ENCODE results near the gene SLC38A4. TPM values are rescaled to one million over a fixed set of nuclear protein-coding genes. Genes with fewer than 3 reads are reported as not detected.

Gene SLC38A4
- 66.7 and 89.3 TPM in 2 replicates for polyA plus RNA-seq (2012; rRNA removed)
- polyA plus RNA-seq (2012; cell fraction: cytosol; rRNA removed), result 94.3 and 104 TPM in 2 replicates
- 42.3 and 91.6 TPM in 2 replicates for polyA plus RNA-seq (2012; cell fraction: nucleus; rRNA removed)

GRCh38 chr12:46825591-46826414 lies at the start of gene SLC38A4:
Gene SLC38A4 (minus strand): TSS chr12:46825997. CDS start chr12:46793071, 32,926 bp downstream.
- Histone ChIP-seq H4K20me1 (ENCODE audit: insufficient read depth) (no peaks in the 10 kb centered on the region), H3K79me2 (ENCODE audit: insufficient read depth) (peaks cover 43% of the 10 kb centered on the region), H3K4me2 (peak within 1 kb of the TSS; percentile 87), H3K27me3 (ENCODE audit: insufficient read depth) (no peaks in the 10 kb centered on the region), H3F3A (replicated peaks; ENCODE audit: insufficient read depth) (peaks cover 5% of the 10 kb centered on the region), H3K9me3 (peaks cover 8% of the 10 kb centered on the region), H3K9me2 (no peaks in the 10 kb centered on the region), H3K9ac (peak within 1 kb of the TSS; percentile 56; the same call in 1 of the 2 replicates), H3K36me3 (replicated peaks in 1 of 2; ENCODE audit: control insufficient read depth in 1 of 2, insufficient read depth in 2 of 2, low read length in 1 of 2) (peaks cover 3 to 19% of the 10 kb centered on the region in 2 experiments), H3K4me3 (ENCODE audit: low read depth in 2 of 2, low read length in 1 of 2) (peak within 1 kb of the TSS; percentile 57 to 74), H3K4me1 (ENCODE audit: control insufficient read depth in 1 of 2, insufficient read depth in 2 of 2, low read depth in 1 of 2, low read length in 1 of 2) (no peaks in the 10 kb centered on the region; a peak in 1 of 4 replicates), H3K27ac (ENCODE audit: low read depth in 2 of 2, low read length in 1 of 2) (peak within 1 kb of the TSS; percentile 47 to 67), H2AFZ (ENCODE audit: low read depth) (peak within 1 kb of the TSS; percentile 75)
- WGBS (ENCODE audit: low lambda C conversion rate), result 16% methylated on average over 24 of the region's 29 CpGs
- peak; percentile 34 for DNase-seq
- ChIA-PET CTCF (interaction anchor here (0.7 kb wide), 1 partner anchor 57 kb away, joined by 3 read pairs; no protein-coding TSS in a partner anchor), POLR2A (no interaction called here)
- TF ChIP-seq MAX (IDR thresholded peaks at IDR 0.05; ENCODE audit: low read depth), result peak; percentile 70
- TF ChIP-seq GATA2 (CRISPR knock-in tag; IDR thresholded peaks at IDR 0.05), result no peak
- no peak for TF ChIP-seq TEAD4 (IDR thresholded peaks at IDR 0.05; ENCODE audit: borderline replicate concordance, insufficient read depth)
- no peak for TF ChIP-seq MEF2A (IDR thresholded peaks at IDR 0.05; ENCODE audit: borderline replicate concordance, low read depth)
- no peak for TF ChIP-seq CHD2 (IDR thresholded peaks at IDR 0.05; ENCODE audit: low read length, partially characterized antibody)
- no peak for TF ChIP-seq FOXM1 (IDR thresholded peaks at IDR 0.05; ENCODE audit: low read depth)
- peak; percentile 43 for TF ChIP-seq CTCF (IDR thresholded peaks at IDR 0.05)
- TF ChIP-seq RXRA (IDR thresholded peaks at IDR 0.05; ENCODE audit: borderline replicate concordance, low read depth), result no peak
- TF ChIP-seq EP300 (IDR thresholded peaks at IDR 0.05; ENCODE audit: borderline replicate concordance in 1 of 2, low read depth in 1 of 2, low read length in 1 of 2), result no peak
- no peak for TF ChIP-seq IRF3 (IDR thresholded peaks at IDR 0.05; ENCODE audit: low read depth, low read length)
- TF ChIP-seq JUND (IDR thresholded peaks at IDR 0.05), result no peak
- TF ChIP-seq NFIC (IDR thresholded peaks at IDR 0.05; ENCODE audit: borderline replicate concordance), result peak; percentile 15; the same call in 1 of the 2 replicates
- TF ChIP-seq GABPA (IDR thresholded peaks at IDR 0.05; ENCODE audit: low read depth), result no peak
- peak; percentile 69; the same call in 1 of the 2 replicates for TF ChIP-seq TAF1 (IDR thresholded peaks at IDR 0.05; ENCODE audit: borderline replicate concordance, low read depth, low read length)
- TF ChIP-seq TCF12 (IDR thresholded peaks at IDR 0.05), result no peak
- TF ChIP-seq POLR2AphosphoS5 (IDR thresholded peaks at IDR 0.05; ENCODE audit: low read depth, low read length), result no peak; the same call in none of the 2 replicates
- no peak for TF ChIP-seq REST (IDR thresholded peaks at IDR 0.05; ENCODE audit: low read depth, low read length)
- TF ChIP-seq YY1 (IDR thresholded peaks at IDR 0.05; ENCODE audit: low read depth), result no peak

Data from SK-N-SH (cell line).